GM12878 (cell line): ENCODE measurements around the gene RASSF8. TPM values are rescaled to one million over a fixed set of nuclear protein-coding genes. Genes with fewer than 3 reads are reported as not detected.

Source experiments
- ATAC-seq: fragments of 200-7000 bp; cut with Tn5 transposase; 3 replicates; pipeline ENCODE4 v1.9.1; 2020; ENCODE audit warnings: mild to moderate bottlenecking, moderate library complexity
- BruUV-seq: library from RNA; stranded (reverse); fragments of 400-500 nt; replicated peaks from 2 replicates; lab custom pipeline; 2021; lab: Mats Ljungman, UMichigan
- CTCF ChIA-PET: fragments of 300-600 bp; sonication (Branson Sonifier 250); formaldehyde crosslinking; extraction: SDS; loops from one replicate; lab custom pipeline; 2021; ENCODE audit warnings: inconsistent platforms; lab: Yijun Ruan, JAX
- POLR2A ChIA-PET: fragments of 350-600 bp; formaldehyde crosslinking; extraction: SDS; loops from one replicate; lab custom pipeline; 2021; ENCODE audit warnings: inconsistent platforms; lab: Charles Lee
- RAD21 ChIA-PET: fragments of 300-600 bp; sonication (Branson Sonifier 250); formaldehyde crosslinking; loops from one replicate; lab custom pipeline; 2023; ENCODE audit warnings: antibody characterized with exemption; ENCODE audit not compliant: unreplicated experiment; lab: Charles Lee
- SMC1A ChIA-PET: fragments of 300-600 bp; sonication (Branson Sonifier 250); formaldehyde crosslinking; loops from one replicate; lab custom pipeline; 2023; ENCODE audit not compliant: unreplicated experiment, uncharacterized antibody; lab: Charles Lee
- DNase-seq: peaks from one replicate; pipeline ENCODE4 v3.0.0-alpha.2; 2011; ENCODE audit warnings: low read depth, low spot score
- FAIRE-seq: peaks from 3 replicates; lab custom pipeline; 2011; peaks lifted over from hg19 to GRCh38; lab: Jason Lieb, UNC
- H2AFZ ChIP-seq: 2 replicates; pipeline ENCODE4 v1.6.0; 2011; ENCODE audit warnings: low read depth, low read length, control low read depth; ENCODE audit not compliant: control insufficient read depth
- H3K27ac ChIP-seq: 2 replicates; pipeline ENCODE4 v1.5.1; 2011; ENCODE audit warnings: control low read depth; ENCODE audit not compliant: control insufficient read depth, insufficient read depth
- H3K27me3 ChIP-seq, 2 experiments: replicated peaks in 1 of 2; 2 replicates each; pipeline versions ENCODE4 v1.6.0 to v1.6.1; 2011; ENCODE audit warnings: low read length in 1 of 2; ENCODE audit not compliant: control insufficient read depth in 2 of 2, insufficient read depth in 2 of 2
- H3K36me3 ChIP-seq, 2 experiments: 2 replicates each; pipeline ENCODE4 v1.5.1; 2011; ENCODE audit warnings: low read length in 1 of 2; ENCODE audit not compliant: control insufficient read depth in 2 of 2, insufficient read depth in 2 of 2
- H3K4me1 ChIP-seq: 2 replicates; pipeline ENCODE4 v1.6.1; 2011; ENCODE audit warnings: mild to moderate bottlenecking, low read length, moderate library complexity, mixed read lengths; ENCODE audit not compliant: control insufficient read depth, insufficient read depth
- H3K4me2 ChIP-seq: 2 replicates; pipeline ENCODE4 v1.6.0; 2011; ENCODE audit warnings: control low read depth; ENCODE audit not compliant: control insufficient read depth, insufficient read depth
- H3K4me3 ChIP-seq: fragments of 200-600 bp; sonication (generic); 2 replicates; pipeline ENCODE4 v1.5.1; 2016
- H3K79me2 ChIP-seq: 2 replicates; pipeline ENCODE4 v1.6.0; 2011; ENCODE audit warnings: low read length; ENCODE audit not compliant: control insufficient read depth, insufficient read depth
- H3K9ac ChIP-seq: 2 replicates; pipeline ENCODE4 v1.8.0; 2011; ENCODE audit warnings: low read length, control low read depth, mixed read lengths; ENCODE audit not compliant: control insufficient read depth, insufficient read depth
- H3K9me3 ChIP-seq: replicated peaks from 3 replicates; pipeline ENCODE4 v1.5.1; 2011; ENCODE audit warnings: mild to moderate bottlenecking, low read length; ENCODE audit not compliant: control insufficient read depth, insufficient read depth
- H4K20me1 ChIP-seq: 2 replicates; pipeline ENCODE4 v1.6.0; 2011; ENCODE audit not compliant: control insufficient read depth, insufficient read depth
- ASH2L ChIP-seq: fragments of 300-600, 200-600 bp; sonication (generic); IDR thresholded peaks from 2 replicates; pipeline ENCODE4 v1.6.1; 2017; ENCODE audit warnings: low read depth, mild to moderate bottlenecking, borderline replicate concordance
- CBFB ChIP-seq: IDR thresholded peaks from 2 replicates; pipeline ENCODE4 v1.6.1; 2016; ENCODE audit warnings: antibody characterized with exemption, low read depth
- CEBPB ChIP-seq, 2 experiments: fragments of 150-350 bp in 1 of 2; IDR thresholded peaks; 2 replicates each; pipeline ENCODE4 v1.6.1; 2012 to 2014; ENCODE audit warnings: low read depth in 2 of 2, low read length in 2 of 2, borderline replicate concordance in 1 of 2, inconsistent platforms in 1 of 2
- NFYA ChIP-seq: IDR thresholded peaks from 2 replicates; pipeline ENCODE4 v1.6.1; 2011; ENCODE audit warnings: low read depth, mild to moderate bottlenecking, low read length, improper control_type of control experiment, borderline replicate concordance
- PAX8 ChIP-seq: fragments of 450-650 bp; IDR thresholded peaks from 2 replicates; pipeline ENCODE4 v1.6.1; 2017; ENCODE audit warnings: mild to moderate bottlenecking, moderate library complexity
- RAD51 ChIP-seq: fragments of 450-650 bp; IDR thresholded peaks from 2 replicates; pipeline ENCODE4 v1.6.1; 2016; ENCODE audit warnings: moderate library complexity, mild to moderate bottlenecking, inconsistent platforms
- RUNX3 ChIP-seq: IDR thresholded peaks from 2 replicates; pipeline ENCODE4 v1.6.1; 2012; ENCODE audit warnings: low read length, inconsistent platforms
- SMC3 ChIP-seq: IDR thresholded peaks from 2 replicates; pipeline ENCODE4 v1.6.1; 2011; ENCODE audit warnings: low read length, improper control_type of control experiment, borderline replicate concordance
- TARDBP ChIP-seq: IDR thresholded peaks from 2 replicates; pipeline ENCODE4 v1.6.1; 2016; ENCODE audit warnings: borderline replicate concordance
- WGBS: methylation state at CpG from one replicate; pipeline ENCODE4 v1.1.6; 2016; ENCODE audit warnings: low lambda C conversion rate; ENCODE audit not compliant: insufficient replicate concordance, insufficient coverage; ENCODE audit errors: missing lambda C conversion rate; 5-methylcytosine and 5-hydroxymethylcytosine counted together
- in situ Hi-C: fragments of 300-500 bp; cut with MboI; formaldehyde crosslinking; loops from 9 replicates; pipeline ENCODE4 v1.14.3; 2018; ENCODE audit warnings: mixed read lengths
- intact Hi-C: fragments of 100-400 bp; cut with micrococcal nuclease; formaldehyde crosslinking; loops from one replicate; pipeline ENCODE4 v1.14.2; 2022; ENCODE audit not compliant: unreplicated experiment
- polyA plus RNA-seq, 11 experiments: library from polyadenylated mRNA; depleted of rRNA in 4 of 11; unstranded in 6 of 11; stranded (reverse) in 5 of 11; fragments of >200 nt; fragmentation: Nextera tagmentation in 4 of 11; fragmentation: Illumina TruSeq in 1 of 11; extraction: Ambion mirVana in 4 of 11; extraction: Trizol in 1 of 11; gene quantifications; 1 replicate in 1 of 11; 2 replicates in 10 of 11; pipeline versions ENCODE4 v1.2.1 to v1.2.3, GENCODE V29; 2011 to 2016; ENCODE audit warnings: inconsistent platforms in 2 of 11, missing spikeins in 2 of 11, low read depth in 1 of 11
- total RNA-seq, 4 experiments: library from RNA; depleted of rRNA in 3 of 4; stranded (reverse); fragments of >200 nt in 3 of 4; fragmentation: Illumina TruSeq in 1 of 4; extraction: Trizol in 1 of 4; gene quantifications; 2 replicates each; pipeline versions ENCODE4 v1.2.1 to v1.2.3, GENCODE V29; 2013 to 2021
- TF ChIP-seq, protein P1 (sequence below): fragments of 450-650 bp; IDR thresholded peaks from 2 replicates; pipeline ENCODE4 v1.6.1; 2018; ENCODE audit warnings: mild to moderate bottlenecking, low read depth, moderate library complexity; ENCODE audit not compliant: partially characterized antibody
- TF ChIP-seq, protein P2 (sequence below): fragments of 450-650 bp; IDR thresholded peaks from 2 replicates; pipeline ENCODE4 v1.6.1; 2016; ENCODE audit warnings: mild to moderate bottlenecking
- TF ChIP-seq, protein P3 (sequence below): fragments of 450-650 bp; IDR thresholded peaks from 2 replicates; pipeline ENCODE4 v1.6.1; 2017; ENCODE audit warnings: mild to moderate bottlenecking, moderate library complexity
- TF ChIP-seq, protein P4 (sequence below): fragments of 450-650 bp; IDR thresholded peaks from 2 replicates; pipeline ENCODE4 v1.6.1; 2017; ENCODE audit warnings: antibody characterized with exemption, mild to moderate bottlenecking, moderate library complexity

The RASSF8 gene
- total and polyA plus RNA-seq, 10 of the 15 experiments (the other 5 are each of a cell fraction or from before 2014, with no cell fraction given) = 0.06 to 0.18 (median 0.08) TPM; not detected in 6

DNA sequence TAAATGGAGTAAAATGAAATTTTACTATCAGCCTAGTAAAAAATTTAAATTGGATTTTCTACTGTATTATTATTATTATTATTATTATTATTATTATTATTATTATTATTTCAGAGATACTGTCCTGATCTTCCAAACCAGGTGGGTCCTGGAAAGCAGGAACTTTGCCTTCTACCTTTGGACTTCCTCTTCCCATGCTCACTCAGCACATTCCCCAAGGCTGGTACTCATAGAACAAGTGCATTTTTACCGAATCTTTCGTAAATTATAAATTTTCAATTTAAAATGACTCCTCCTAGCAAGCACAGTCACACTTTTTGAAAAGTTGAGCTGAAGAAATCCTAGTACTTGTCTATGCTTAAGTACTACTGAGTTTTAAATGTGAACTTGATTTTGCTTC is 136.7 kb downstream of the RASSF8 start:
- Histone ChIP-seq H3K36me3 (no peaks in the 10 kb centered on the region), H3K9ac (no peak overlapping the region), H3K79me2 (no peaks in the 10 kb centered on the region), H2AFZ (no peak overlapping the region), H3K9me3 (no peaks in the 10 kb centered on the region), H4K20me1 (no peaks in the 10 kb centered on the region), H3K4me1 (no peaks in the 10 kb centered on the region), H3K4me3 (no peak overlapping the region), H3K27me3 (peaks cover 0 to 9% of the 10 kb centered on the region in 2 experiments; a peak in 2 of 4 replicates), H3K27ac (no peak overlapping the region), H3K4me2 (no peak overlapping the region)
- DNase-seq (no peak), FAIRE-seq (no peak), ATAC-seq (no peak)
- in situ Hi-C loops = no loop called here
- SMC1A ChIA-PET = interaction anchor here (0.9 kb wide), 1 partner anchor 597 kb away, joined by 4 read pairs; no protein-coding TSS in a partner anchor
- intact Hi-C loops = loop anchor here (5.0 to 10.0 kb wide), 2 partner anchors 520 to 557 kb away; no protein-coding TSS in a partner anchor
- 88% methylated on average over 2 of the region's 2 CpGs for WGBS
- RAD21 ChIA-PET = no interaction called here
- CTCF ChIA-PET = interaction anchor here (0.6 to 7.8 kb wide), 4 partner anchors 22 to 529 kb away, joined by 3 to 63 read pairs (median 3); no protein-coding TSS in a partner anchor
- BruUV-seq = no TSS peak
- POLR2A ChIA-PET = no interaction called here
- TF ChIP-seq, protein P1, sequence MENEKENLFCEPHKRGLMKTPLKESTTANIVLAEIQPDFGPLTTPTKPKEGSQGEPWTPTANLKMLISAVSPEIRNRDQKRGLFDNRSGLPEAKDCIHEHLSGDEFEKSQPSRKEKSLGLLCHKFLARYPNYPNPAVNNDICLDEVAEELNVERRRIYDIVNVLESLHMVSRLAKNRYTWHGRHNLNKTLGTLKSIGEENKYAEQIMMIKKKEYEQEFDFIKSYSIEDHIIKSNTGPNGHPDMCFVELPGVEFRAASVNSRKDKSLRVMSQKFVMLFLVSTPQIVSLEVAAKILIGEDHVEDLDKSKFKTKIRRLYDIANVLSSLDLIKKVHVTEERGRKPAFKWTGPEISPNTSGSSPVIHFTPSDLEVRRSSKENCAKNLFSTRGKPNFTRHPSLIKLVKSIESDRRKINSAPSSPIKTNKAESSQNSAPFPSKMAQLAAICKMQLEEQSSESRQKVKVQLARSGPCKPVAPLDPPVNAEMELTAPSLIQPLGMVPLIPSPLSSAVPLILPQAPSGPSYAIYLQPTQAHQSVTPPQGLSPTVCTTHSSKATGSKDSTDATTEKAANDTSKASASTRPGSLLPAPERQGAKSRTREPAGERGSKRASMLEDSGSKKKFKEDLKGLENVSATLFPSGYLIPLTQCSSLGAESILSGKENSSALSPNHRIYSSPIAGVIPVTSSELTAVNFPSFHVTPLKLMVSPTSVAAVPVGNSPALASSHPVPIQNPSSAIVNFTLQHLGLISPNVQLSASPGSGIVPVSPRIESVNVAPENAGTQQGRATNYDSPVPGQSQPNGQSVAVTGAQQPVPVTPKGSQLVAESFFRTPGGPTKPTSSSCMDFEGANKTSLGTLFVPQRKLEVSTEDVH = no peak
- TF ChIP-seq, protein P2, sequence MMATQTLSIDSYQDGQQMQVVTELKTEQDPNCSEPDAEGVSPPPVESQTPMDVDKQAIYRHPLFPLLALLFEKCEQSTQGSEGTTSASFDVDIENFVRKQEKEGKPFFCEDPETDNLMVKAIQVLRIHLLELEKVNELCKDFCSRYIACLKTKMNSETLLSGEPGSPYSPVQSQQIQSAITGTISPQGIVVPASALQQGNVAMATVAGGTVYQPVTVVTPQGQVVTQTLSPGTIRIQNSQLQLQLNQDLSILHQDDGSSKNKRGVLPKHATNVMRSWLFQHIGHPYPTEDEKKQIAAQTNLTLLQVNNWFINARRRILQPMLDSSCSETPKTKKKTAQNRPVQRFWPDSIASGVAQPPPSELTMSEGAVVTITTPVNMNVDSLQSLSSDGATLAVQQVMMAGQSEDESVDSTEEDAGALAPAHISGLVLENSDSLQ = no peak
- no peak for TF ChIP-seq NFYA
- TF ChIP-seq CEBPB (IDR thresholded peaks at IDR 0.05; ENCODE audit: borderline replicate concordance in 1 of 2, low read depth in 2 of 2, low read length in 2 of 2) = no peak
- TF ChIP-seq, protein P3, sequence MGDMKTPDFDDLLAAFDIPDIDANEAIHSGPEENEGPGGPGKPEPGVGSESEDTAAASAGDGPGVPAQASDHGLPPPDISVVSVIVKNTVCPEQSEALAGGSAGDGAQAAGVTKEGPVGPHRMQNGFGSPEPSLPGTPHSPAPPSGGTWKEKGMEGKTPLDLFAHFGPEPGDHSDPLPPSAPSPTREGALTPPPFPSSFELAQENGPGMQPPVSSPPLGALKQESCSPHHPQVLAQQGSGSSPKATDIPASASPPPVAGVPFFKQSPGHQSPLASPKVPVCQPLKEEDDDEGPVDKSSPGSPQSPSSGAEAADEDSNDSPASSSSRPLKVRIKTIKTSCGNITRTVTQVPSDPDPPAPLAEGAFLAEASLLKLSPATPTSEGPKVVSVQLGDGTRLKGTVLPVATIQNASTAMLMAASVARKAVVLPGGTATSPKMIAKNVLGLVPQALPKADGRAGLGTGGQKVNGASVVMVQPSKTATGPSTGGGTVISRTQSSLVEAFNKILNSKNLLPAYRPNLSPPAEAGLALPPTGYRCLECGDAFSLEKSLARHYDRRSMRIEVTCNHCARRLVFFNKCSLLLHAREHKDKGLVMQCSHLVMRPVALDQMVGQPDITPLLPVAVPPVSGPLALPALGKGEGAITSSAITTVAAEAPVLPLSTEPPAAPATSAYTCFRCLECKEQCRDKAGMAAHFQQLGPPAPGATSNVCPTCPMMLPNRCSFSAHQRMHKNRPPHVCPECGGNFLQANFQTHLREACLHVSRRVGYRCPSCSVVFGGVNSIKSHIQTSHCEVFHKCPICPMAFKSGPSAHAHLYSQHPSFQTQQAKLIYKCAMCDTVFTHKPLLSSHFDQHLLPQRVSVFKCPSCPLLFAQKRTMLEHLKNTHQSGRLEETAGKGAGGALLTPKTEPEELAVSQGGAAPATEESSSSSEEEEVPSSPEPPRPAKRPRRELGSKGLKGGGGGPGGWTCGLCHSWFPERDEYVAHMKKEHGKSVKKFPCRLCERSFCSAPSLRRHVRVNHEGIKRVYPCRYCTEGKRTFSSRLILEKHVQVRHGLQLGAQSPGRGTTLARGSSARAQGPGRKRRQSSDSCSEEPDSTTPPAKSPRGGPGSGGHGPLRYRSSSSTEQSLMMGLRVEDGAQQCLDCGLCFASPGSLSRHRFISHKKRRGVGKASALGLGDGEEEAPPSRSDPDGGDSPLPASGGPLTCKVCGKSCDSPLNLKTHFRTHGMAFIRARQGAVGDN = no peak
- TF ChIP-seq TARDBP = no peak
- TF ChIP-seq SMC3 = no peak
- TF ChIP-seq RAD51 = no peak
- TF ChIP-seq CBFB = no peak
- no peak for TF ChIP-seq PAX8
- TF ChIP-seq, protein P4, sequence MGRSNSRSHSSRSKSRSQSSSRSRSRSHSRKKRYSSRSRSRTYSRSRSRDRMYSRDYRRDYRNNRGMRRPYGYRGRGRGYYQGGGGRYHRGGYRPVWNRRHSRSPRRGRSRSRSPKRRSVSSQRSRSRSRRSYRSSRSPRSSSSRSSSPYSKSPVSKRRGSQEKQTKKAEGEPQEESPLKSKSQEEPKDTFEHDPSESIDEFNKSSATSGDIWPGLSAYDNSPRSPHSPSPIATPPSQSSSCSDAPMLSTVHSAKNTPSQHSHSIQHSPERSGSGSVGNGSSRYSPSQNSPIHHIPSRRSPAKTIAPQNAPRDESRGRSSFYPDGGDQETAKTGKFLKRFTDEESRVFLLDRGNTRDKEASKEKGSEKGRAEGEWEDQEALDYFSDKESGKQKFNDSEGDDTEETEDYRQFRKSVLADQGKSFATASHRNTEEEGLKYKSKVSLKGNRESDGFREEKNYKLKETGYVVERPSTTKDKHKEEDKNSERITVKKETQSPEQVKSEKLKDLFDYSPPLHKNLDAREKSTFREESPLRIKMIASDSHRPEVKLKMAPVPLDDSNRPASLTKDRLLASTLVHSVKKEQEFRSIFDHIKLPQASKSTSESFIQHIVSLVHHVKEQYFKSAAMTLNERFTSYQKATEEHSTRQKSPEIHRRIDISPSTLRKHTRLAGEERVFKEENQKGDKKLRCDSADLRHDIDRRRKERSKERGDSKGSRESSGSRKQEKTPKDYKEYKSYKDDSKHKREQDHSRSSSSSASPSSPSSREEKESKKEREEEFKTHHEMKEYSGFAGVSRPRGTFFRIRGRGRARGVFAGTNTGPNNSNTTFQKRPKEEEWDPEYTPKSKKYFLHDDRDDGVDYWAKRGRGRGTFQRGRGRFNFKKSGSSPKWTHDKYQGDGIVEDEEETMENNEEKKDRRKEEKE = no peak
- TF ChIP-seq ASH2L = no peak
- no peak for TF ChIP-seq RUNX3
